ENCODE data around the gene CCDC74B.
"Not testable (repeated sequence)": the region's sequence is repeated elsewhere in the genome, so short reads cannot be mapped to it uniquely, and the experiment has no call there.

The CCDC74B gene

GRCh38 chr2:130150181-130151144, 5.6 kb upstream of the CCDC74B start:
- H3K4me3 ChIP-seq: no peak overlapping the region
- H3K27me3 ChIP-seq: no peaks in the 10 kb centered on the region
- no peaks in the 10 kb centered on the region for H3K9me3 ChIP-seq
- no peak for DNase-seq
- no peak overlapping the region for H3K27ac ChIP-seq
- peaks cover 24 to 38% (median 33%) of the 10 kb centered on the region in 3 donors for H3K36me3 ChIP-seq
- intact Hi-C loops (cut with DNase I; ENCODE audit: low total_unique reads): no loop called here
- H3K4me1 ChIP-seq: peaks cover 0 to under 1% (median 0%) of the 10 kb centered on the region in 4 donors
- TF ChIP-seq, protein P1, sequence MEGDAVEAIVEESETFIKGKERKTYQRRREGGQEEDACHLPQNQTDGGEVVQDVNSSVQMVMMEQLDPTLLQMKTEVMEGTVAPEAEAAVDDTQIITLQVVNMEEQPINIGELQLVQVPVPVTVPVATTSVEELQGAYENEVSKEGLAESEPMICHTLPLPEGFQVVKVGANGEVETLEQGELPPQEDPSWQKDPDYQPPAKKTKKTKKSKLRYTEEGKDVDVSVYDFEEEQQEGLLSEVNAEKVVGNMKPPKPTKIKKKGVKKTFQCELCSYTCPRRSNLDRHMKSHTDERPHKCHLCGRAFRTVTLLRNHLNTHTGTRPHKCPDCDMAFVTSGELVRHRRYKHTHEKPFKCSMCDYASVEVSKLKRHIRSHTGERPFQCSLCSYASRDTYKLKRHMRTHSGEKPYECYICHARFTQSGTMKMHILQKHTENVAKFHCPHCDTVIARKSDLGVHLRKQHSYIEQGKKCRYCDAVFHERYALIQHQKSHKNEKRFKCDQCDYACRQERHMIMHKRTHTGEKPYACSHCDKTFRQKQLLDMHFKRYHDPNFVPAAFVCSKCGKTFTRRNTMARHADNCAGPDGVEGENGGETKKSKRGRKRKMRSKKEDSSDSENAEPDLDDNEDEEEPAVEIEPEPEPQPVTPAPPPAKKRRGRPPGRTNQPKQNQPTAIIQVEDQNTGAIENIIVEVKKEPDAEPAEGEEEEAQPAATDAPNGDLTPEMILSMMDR (IDR thresholded peaks at IDR 0.05): no peak

DNA sequence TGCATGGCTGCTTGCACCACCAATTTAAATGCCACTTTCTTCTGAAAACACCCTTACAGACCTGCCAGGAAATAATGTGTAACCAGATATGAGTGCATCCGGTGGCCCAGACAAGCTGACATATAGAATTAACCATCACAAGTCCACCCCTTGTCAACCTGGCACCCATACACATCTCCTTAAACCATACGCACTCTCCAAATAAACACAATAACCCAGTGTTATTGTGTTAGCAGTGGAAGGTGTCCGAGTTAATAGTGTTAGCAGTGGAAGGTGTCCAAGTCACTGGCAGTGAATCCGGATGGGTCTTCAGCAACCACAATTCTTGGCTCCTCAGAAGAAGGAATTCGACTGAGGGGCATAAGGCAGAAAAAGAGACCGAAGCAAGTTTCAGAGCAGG, 3.6 kb upstream of the CCDC74B start:
- H3K4me3 ChIP-seq; H3K9me3 ChIP-seq; DNase-seq; H3K27ac ChIP-seq; intact Hi-C loops (cut with DNase I; ENCODE audit: low total_unique reads); H3K27me3 ChIP-seq: not testable (repeated sequence)
- Histone ChIP-seq H3K36me3 (peaks cover 13 to 19% (median 17%) of the 10 kb centered on the region in 3 donors), H3K4me1 (peaks cover 0 to 12% (median 4%) of the 10 kb centered on the region in 4 donors)

DNA sequence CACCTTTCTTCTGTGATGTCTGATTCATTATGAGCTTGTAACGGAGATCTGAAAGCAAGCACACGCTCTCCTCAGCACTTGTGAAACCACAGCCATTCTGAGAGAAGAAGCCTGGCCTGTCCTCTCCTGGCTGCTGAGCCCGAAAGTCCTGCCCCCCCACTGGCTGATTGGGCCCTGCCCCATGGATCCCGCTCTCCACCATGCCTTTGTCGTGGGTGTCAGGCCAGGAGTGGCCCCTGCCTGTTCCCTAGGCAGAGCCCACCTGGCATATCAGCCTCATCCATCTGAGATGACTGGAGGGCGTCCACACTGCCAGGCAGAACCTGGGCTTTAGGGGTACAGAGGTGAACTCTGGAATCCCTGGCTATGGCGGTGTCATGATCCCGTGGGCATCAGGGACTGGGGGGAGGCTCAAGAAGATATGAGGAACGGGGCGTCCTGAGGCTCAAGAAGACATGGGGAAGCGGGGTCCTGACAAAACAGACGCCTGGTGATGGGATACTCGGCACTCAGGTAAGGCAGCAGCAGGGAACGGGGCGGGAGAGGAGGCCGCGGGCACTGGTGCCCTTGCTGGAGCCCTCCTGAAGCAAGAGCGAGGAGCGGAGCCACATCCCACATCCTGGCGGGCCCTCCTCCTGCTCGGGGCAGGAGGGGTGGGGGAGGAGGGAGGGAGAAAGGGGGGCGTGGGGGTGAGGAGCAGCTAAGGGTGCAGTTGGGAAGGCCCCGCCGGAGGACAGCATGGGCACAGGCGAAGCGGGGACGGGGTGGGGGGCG, 1.5 kb downstream of the CCDC74B start:
- intact Hi-C loops (cut with DNase I; ENCODE audit: low total_unique reads); H3K27ac ChIP-seq; H3K27me3 ChIP-seq; H3K36me3 ChIP-seq; DNase-seq; H3K9me3 ChIP-seq: not testable (repeated sequence)
- H3K4me3 ChIP-seq: peak overlapping the region in 1 of 2 donors; percentile 54
- peaks cover 0 to 12% (median 4%) of the 10 kb centered on the region in 4 donors for H3K4me1 ChIP-seq

DNA sequence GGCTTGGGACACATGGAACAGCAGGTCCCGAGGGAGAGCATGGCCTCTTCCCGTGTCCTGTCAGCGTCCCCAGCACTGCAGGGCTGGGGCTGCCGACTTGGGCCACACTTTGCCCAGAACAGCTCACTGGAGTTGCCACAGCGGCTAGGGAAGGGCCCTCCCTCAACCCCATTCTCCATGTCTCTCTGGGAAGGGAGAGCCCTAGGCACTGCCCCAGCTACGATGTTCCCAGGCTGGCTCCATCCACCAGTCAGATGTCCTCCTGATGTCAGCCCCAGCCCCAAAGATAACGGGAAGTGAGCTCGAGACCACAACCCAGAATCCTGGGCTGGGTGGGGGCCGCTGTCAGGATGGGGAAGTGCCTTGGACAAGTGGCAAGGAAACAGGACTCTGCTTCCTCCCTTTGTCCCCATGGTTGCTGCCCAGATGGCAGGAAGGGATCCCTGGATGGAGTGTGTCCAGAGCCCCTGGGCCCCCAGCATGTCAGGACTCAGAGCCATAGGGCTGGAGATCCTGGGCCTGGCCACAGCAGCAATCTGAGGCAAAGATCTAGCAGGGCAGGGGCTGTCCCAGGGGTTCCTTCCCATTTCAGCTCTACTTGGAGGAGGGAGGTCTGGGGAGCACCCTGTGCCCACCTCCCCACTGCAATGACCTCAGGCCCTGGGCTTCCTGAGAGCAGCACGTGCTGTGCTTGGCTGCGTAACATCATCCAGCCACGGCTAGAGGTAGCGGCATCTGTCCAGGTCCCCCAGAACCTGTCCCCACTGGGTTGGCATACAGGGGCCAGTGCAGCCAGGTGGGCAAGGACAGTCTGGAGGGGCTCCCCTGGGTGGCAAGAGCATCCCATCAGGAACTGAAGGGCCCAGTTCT, 2.3 kb downstream of the CCDC74B start:
- H3K4me3 ChIP-seq; H3K27me3 ChIP-seq; H3K36me3 ChIP-seq; H3K27ac ChIP-seq; intact Hi-C loops (cut with DNase I; ENCODE audit: low total_unique reads); H3K9me3 ChIP-seq: not testable (repeated sequence)
- peaks cover 0 to 12% (median 4%) of the 10 kb centered on the region in 4 donors for H3K4me1 ChIP-seq
- peak in 1 of 2 donors; percentile 6 for DNase-seq

DNA sequence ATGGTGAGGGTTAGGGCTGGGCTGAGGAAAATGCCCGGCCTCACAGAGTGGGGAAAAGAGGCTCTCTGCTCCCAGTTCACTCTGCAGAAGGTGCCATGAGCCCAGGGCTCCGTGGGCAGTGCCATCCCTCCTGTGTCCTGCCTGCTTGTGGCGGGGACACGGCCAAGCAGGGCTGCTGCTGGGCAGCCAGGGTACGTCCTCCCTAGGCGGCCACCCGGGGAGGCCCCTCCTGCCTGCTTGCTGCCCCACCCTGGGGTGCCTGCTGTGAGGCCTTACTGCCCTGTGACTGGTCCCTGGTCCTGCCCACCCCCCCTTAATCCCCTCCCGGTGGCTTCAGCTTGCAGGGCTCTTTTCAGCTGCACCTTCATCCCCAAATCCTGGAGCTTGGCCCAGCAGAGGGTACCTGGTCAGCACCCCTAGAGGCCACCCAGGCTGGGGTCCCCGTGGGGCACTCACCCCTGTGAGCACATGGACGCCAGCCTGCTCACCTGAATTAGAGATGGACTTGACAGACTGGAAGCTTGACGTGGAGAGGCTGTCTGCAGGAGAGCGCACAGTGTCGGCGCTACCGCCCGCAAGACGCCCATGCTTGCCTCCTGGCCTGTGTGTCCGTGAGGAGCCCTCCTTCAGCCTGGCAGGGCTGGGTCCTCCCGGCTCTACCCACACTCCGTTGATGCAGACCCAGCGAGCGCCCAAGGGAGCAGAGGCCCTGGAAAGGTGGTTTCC, 3.1 kb downstream of the CCDC74B start:
- intact Hi-C loops (cut with DNase I; ENCODE audit: low total_unique reads); H3K9me3 ChIP-seq; H3K27ac ChIP-seq; H3K36me3 ChIP-seq; H3K4me3 ChIP-seq; H3K27me3 ChIP-seq; DNase-seq: not testable (repeated sequence)
- peaks cover 0 to 12% (median 4%) of the 10 kb centered on the region in 4 donors for H3K4me1 ChIP-seq

DNA sequence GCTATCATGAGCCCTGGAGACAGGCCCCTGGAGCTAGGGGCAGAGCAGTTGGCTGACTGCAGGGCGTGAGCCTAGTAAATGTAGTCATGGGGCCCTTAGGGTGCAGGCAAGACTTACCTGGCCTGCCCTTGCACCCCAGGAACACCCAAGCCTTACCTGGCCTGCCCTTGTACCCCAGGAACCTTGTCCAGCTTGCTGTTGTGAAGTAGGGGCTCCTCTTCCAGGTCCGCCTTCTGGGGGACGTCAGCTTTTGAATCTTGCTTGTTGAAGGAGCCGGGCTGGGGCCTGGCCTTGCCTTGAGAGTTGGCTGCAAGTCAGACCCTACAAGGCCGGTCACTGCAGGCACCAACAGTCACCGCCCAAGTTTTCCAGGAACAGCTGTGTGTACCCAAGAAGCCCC, 3.9 kb downstream of the CCDC74B start:
- peaks cover 0 to 12% (median 4%) of the 10 kb centered on the region in 4 donors for H3K4me1 ChIP-seq
- H3K4me3 ChIP-seq; H3K27ac ChIP-seq; DNase-seq; intact Hi-C loops (cut with DNase I; ENCODE audit: low total_unique reads); H3K27me3 ChIP-seq; H3K36me3 ChIP-seq; H3K9me3 ChIP-seq: not testable (repeated sequence)

DNA sequence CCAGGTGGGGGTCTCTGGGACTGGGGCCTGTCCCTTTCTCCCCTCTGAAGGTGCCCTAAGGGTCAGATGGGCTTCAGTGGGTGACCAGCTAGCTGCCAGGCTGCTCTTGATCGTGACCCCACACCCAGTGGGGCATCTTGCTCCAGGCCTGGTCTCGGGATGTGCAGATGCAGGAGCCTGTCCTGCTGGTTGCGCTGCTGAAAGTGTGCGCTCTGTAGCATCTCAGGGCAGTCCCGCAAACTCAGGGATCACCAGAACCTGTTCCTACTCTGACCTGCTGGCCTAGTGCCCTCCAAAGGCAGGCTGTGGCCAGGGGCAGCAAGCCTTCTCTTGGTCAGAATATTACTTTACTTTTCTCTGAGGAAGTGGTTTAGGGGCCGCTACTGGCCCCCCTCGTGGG, 4.4 kb downstream of the CCDC74B start:
- intact Hi-C loops (cut with DNase I; ENCODE audit: low total_unique reads); H3K27me3 ChIP-seq; H3K4me3 ChIP-seq; H3K27ac ChIP-seq; H3K36me3 ChIP-seq; H3K9me3 ChIP-seq: not testable (repeated sequence)
- peaks cover 0 to 11% (median 4%) of the 10 kb centered on the region in 4 donors for H3K4me1 ChIP-seq
- peak in 1 of 2 donors; percentile 5 for DNase-seq

- intact Hi-C loops (cut with DNase I; ENCODE audit: low total_unique reads); H3K36me3 ChIP-seq; H3K27ac ChIP-seq; H3K4me3 ChIP-seq; DNase-seq; H3K4me1 ChIP-seq; H3K27me3 ChIP-seq; H3K9me3 ChIP-seq: not testable (repeated sequence)
These were observed 5.3 kb downstream of the CCDC74B start for GRCh38 chr2:130139331-130140280.

GRCh38 chr2:130138841-130139251, 6.1 kb downstream of the CCDC74B start:
- H3K36me3 ChIP-seq; H3K4me1 ChIP-seq; H3K27me3 ChIP-seq; H3K4me3 ChIP-seq; H3K9me3 ChIP-seq; DNase-seq; intact Hi-C loops (cut with DNase I; ENCODE audit: low total_unique reads); H3K27ac ChIP-seq: not testable (repeated sequence)

- intact Hi-C loops (cut with DNase I; ENCODE audit: low total_unique reads): not testable (repeated sequence)
These were observed 6.6 kb downstream of the CCDC74B start for GRCh38 chr2:130138326-130138725.

DNA sequence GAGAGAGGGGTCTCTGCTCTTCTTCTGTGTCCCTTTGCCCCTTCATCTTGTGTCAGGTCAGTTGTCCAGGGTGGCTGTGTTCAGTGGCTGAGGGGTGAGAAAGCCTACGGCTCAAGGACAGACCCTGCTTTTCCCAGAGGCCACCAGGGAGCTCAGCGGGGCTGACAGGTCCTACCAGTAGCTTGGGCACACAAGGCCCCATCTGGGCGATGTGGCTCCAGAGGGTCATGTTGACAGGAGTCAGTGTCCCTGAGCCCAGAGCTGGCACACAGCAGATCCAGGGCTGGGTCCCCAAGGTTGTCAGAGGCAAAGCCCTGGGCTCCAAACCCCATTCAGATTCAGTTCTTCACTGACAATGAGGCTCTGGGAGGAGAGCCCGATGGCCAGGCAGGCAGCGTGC, 7.8 kb downstream of the CCDC74B start:
- H3K27ac ChIP-seq; H3K4me1 ChIP-seq; H3K36me3 ChIP-seq; H3K4me3 ChIP-seq; H3K9me3 ChIP-seq; intact Hi-C loops (cut with DNase I; ENCODE audit: low total_unique reads); H3K27me3 ChIP-seq: not testable (repeated sequence)
- peak in 1 of 2 donors; percentile 8 for DNase-seq

More at GRCh38 chr2:130138326-130138725, 6.6 kb downstream of the CCDC74B start:
- not testable (repeated sequence) for H3K27ac ChIP-seq, H3K9me3 ChIP-seq, H3K4me1 ChIP-seq, H3K4me3 ChIP-seq, H3K36me3 ChIP-seq, H3K27me3 ChIP-seq, DNase-seq
